NCI-H69 (cell line): ENCODE data around the gene STAT4.
"Not testable (repeated sequence)": the region's sequence is repeated elsewhere in the genome, so short reads cannot be mapped to it uniquely, and the experiment has no call there.

Experiments
- DNase-seq: peaks from one replicate; lab custom pipeline; 2025; lab: John Stamatoyannopoulos, UW

STAT4 gene

DNA sequence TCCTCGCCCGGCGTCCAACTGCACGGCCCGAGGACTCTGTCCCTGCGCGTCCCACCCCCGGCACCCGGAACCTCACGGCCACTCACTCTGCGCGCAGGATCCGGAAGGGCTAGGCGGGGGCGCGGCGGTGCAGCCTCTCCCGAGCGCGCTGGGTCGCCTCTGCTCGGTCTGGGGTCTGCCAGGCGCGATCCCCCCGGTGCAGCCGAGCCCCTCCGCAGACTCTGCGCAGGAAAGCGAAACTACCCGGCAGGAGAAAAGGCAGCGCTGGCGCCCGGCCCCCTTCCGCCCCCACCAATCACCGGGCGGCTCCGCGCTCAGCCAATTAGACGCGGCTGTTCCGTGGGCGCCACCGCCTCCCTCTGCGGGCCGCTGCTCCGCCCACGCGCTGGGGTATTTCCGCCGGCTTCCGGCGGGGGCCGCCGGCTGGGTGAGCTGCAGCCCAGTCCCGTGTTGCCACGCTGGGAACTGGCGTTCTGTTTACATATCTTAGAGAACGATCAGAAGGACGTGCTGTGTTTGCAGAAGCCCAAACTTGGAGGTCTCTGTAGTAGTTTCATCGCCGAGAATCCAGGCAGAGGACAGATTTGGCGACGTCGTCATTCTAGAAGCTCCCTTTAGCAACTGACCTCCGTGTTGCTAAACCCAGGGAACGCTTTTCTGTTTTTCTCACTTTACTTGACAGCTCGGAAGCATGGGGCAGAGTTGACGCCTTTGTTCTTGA is 136.7 kb downstream of the STAT4 start, which contains the start of gene STAT1:
STAT1 (minus strand) TSS at position 240 of the 721 bp plus-strand sequence. CDS start 4,168 bp downstream, outside the sequence.
- peak; percentile 90 for DNase-seq

DNA sequence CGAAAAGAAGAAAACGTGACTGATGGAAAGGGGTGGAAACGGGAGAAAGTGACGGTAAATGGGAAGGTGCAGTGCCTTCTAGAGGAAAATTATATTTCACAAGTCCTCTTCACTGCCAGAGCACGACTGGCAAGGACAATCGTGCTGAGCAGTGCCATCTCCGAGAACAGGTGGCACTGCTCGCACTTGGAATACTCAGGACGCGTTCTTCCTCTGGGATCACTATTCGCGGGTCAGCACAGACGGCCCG is 137.2 kb downstream of the STAT4 start:
- DNase-seq = peak; percentile 71

DNA sequence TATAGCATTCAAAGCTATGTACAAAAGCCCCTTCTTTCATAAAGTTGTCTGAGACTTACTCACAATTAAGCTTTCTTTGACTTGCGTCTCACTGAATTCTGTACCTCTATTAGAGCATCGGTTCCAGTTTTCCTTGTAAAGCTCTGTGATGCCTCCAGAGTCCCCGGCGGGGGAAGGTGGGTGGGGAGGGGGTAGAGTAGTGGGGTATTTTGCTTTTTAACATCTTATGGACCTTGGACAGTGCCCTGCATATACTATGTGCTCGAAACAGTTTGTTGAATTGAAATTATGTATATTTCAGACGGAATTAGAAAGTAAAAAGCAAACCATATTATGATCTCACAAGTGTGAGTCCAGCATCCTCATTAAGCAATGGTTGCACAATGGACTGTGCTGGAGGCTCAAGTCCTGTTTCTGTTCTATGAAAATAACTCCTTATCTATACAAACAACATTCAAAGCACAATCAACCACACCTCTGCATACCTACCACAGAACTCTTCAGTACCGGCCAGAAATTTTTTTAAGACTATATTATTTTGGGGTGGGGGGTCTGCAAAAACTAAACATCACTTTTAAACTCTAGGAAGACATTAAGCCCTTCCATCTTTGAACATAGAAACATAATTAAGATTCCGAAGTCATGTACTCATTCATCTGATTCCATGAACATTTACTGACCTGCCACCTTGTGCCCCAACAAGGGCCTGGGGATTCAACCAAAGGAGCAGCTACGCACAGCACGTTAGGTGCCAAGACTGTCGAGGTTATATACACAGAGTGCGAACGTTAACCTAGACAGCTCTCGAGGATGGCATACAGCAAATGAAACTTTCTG is 137.7 kb downstream of the STAT4 start:
- no peak for DNase-seq

DNA sequence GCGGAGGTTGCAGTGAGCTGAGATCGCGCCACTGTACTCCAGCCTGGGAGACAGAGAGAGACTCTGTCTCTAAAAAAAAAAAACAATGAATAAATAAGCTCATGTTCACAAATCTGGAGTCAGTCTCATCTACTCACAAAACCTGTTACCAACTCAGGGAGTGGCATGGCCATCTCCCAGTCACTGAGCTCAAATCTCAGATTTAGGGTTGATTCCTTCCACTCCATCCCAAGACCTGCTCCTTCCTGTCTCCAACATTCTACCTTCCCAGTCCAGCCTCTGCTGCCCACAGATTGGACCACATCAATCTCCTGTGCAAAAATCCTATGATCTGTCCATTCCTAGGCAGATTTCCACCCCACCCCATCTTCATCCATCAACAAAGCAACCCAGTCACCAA is 138.4 kb downstream of the STAT4 start:
- no peak for DNase-seq

DNA sequence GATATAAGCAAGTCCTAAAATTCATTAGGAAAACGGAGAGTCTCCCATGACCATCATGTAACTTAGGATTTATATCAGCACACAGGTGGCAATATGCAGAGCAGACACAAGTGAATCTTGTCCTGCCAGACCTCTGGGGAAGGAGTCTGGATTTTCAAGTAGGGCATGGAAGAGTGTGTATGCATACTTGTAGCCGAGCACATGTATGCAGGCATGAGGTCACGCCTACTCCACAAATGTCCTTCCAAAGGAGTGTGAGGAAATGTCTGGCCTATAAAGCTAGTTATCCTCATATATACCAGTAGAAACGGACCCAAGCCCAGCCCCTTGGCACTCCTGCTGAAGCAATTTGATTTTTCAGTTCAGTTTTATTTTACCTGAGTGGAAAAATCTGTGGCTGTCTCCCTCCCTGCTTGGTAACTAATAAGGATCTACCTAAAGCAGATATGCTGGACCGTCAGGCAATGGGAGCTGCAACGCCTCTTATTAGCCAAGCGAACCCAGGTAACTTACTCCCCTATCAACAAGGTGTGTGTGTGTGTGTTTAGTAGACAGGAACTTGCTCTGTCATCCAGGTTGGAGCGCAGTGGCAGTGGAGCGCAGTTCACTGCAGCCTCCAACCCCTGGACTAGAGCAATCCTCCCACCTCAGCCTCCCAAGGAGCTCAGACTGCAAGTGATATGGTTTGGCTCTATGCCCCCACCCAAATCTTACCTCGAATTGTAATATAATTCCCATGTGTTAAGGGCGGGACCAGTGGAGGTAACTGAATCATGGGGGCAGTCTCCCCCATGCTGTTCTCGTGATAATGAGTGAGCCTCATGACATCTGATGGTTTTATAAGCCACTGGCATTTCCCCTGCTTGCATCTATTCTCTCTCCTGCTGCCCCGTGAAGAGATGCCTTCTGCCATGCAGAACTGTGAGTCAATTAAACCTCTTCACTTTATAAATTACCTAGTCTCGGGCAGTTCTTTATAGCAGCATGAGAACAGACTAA is 139.6 kb downstream of the STAT4 start:
- DNase-seq = no peak

DNA sequence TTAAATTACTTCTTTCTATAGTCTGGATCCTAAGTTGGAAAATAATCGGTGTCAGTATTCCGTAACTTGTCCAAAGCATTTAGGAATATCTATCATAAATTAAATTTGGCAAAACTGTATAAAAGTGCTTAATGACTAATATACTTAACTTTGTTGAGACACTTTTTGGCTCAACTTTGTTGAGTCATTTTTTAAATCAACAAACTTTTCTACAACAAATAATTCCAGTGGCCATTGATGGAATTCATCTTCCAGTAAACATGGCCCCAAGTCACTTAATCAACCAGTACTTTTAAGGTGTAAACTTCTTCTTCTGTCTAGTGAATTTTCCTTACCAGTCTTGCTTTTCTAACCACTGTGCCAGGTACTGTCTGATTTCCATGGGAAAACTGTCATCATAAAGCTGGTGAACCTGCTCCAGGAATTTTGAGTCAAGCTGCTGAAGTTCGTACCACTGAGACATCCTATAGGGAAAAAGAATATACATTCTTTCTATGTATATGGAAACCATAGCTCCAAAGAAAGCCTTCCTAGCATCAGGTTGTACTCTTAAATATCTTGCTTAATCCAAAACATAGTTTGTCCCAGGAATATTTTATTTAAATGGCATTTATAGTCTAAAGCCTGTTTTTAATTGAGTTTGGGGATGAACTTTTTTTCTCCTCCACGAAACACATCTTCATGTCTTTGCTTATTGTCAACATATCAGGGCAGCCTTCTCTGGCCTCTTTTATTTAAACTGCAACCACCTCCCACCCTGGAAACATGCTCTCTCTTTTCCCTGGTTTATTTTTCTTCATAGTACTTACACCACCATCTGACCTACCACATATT is 141.0 kb downstream of the STAT4 start:
- DNase-seq = no peak

DNA sequence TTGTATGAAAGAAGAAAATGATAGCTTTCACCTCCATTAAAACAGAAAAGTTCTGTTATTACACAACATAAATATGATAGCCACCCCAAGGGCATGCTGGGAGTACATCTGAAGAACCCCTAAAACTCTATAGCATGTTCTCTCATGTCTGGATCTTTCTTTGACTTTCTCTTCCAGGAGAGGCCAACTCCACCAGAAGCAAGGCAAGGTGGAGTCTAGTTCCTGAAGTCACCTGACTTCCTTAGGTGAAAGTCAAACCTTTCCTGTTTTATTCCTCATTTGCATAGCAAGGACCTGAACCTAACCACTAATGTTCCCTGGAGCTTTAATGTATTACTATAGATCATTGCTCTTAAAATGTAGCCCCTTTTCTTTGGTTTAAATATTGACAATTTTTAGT is 142.5 kb downstream of the STAT4 start:
- no peak for DNase-seq

DNA sequence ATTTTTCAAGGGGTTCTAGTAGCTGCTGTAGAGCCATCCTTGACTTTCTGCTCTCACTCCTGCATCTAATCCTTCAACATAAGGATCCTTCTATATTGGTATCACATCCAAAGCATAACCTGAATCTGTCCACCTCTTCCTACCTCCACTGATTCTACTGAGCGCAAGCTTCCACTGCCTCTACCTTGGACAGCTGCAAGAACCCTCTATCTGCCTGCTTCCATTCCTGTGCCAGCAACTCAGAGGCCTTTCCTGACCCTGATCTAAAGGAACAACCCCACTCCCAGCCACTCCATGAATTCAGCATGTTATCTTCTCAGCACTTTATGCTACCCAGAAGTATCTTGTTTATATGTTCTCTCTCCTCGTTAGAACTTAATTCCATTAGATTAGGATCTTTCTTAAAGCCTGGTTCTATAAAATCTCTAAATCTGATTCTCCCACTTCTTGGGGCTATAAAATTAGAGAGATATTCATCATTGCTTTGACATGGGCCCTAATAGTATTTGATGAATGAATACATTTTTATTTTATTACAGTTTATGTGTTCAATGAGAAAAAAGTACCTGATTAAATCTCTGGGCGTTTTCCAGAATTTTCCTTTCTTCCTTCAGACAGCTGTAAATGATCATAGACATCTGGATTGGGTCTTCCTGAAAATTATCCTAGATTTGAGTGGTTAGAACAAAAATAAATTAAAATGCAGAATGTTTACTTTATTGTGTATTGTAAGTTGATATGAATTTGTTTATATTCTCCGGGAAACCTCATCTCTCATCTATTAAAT is 143.6 kb downstream of the STAT4 start:
- no peak for DNase-seq

DNA sequence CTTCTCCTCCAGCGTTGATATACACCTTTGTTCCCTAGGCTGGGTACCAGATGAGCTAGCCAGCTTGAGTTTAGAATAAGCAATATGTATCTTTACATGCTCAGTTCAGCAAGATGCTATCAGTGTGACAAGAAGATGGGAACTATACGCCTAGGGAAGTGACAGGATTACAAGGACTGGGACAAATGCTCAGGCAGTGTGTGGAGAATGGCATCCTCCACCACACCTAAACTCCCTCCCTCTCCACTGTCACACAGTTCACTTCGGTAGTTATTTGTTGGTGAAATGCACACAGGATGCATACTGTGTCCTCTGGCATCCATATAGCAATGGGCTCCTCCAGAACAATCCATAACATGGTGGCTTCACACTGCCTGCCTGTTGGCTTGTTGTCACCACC is 144.5 kb downstream of the STAT4 start:
- no peak for DNase-seq

DNA sequence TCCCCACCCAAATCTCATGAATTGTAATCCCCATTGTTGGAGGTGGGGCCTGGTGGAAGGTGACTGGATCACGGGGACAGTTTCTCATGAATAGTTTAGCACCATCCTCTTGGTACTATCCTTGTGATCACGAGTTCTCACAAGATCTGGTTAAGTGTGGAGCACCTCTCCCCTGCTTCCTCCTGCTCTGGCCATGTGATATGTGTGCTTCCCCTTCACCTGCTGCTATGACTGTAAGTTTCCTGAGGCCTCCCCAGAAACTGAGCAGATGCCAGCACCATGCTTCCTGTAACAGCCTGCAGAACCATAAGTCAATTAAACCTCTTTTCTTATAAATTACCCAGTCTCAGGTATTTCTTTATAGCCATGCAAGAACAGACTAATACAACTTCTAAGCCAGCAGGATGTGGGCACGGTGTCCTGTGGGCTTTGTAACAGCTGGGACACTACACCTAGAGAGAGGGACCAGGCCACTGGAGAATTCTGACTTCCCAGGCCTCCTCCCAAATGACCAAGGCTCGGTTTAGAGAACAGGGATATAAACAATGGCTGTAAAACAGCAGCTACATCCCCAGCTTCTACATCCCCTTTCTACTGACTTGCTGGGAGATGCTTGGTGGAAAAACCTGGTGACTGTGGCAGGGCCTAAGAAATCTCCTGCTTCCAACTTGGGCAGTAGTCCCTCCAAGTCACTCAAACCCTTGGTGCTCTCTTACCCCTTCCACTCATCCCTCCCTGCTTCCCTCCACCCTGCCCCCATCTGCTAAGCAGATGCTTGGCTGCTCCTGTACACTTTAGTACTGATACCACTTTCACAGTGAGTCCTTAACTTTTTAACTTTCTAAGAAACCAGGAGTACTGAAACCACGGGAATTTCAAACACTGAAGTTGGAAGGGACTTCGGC is 147.1 kb downstream of the STAT4 start:
- no peak for DNase-seq

DNA sequence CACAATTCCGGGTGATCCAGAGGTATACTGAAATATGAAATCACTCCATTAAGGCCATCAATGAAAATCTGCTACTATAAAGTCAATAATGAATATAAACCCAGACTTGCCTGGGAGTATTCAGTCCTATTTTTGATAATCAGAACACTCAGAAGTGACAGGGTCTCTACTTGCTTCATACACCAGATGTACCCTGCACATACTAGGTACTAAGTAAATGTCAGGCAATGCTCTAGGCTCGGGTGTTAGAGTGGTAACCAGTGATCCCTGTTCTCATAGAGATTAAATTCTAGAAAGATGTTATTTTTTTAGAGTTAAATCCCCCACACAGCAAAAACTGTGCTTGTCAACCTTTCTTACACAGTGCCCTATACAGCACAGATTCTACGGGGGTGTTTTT is 149.2 kb downstream of the STAT4 start:
- DNase-seq = no peak

DNA sequence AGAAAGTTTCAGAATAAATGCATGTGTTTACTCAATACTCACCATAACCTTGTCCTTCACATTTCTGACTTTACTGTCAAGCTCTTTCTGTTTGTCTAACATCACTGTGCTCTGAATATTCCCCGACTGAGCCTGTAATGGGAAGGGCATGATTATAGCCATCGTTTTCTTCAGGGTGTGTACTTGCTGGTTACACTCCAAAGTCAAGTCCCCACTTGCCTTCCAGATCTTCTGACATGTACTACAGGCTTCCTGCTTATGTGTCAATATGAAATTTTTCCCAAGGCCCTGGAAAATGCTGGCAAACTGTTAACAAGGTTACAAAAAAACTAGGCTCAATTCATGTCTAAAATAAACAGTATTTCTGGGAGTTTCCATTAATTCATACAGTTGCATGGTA is 149.8 kb downstream of the STAT4 start:
- no peak for DNase-seq

DNA sequence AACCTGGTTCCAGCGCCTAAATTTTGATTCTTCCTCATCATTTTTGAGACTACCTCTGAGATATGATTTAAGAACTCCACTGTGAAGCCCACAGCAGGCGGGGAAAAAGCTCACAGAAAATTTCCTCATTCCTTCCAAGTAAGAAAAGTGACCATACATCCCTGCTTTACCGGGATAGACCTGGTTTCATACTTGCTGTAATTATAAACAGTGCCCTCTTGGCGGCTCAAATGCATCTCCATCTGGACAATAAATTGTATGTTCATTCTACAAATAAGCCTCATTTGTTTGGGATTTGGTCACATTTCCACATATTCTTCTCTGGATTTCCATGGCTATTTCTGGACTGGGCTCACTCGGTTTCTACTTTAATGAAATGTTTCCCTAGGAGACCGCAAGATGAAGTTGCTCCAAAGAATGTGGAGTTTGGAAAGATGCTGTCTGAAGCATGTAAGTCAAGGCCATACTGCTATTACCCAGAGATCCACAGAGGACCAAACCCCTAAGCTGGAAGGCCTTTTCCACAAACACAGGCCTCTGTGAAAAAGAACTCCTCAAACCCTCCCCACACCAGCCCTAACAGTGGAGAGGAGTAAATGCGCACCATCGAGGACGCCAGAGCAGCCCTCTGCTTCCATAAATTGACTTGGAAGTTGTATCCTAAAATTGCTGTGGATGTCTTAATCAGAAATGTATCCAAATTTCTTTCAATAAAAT is 150.7 kb downstream of the STAT4 start:
- no peak for DNase-seq

DNA sequence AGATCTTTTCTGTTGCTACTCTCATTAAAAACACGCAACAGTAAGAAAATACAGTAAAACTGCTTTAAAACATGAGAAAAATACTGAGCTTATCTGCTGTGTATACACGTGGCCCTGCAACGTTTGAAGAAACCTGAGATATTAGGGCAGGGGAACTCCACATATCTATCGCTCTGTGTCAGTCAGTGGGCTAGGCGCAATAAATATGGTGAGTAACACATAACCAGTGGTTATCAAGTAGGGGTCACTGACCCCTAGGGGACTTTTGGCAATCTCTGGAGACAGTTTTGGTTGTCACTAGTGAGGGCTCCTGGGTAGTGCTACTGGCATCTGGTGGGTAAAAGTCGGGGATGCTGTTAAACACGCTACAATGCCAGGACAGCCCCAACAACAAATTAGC is 151.7 kb downstream of the STAT4 start:
- DNase-seq = no peak

DNA sequence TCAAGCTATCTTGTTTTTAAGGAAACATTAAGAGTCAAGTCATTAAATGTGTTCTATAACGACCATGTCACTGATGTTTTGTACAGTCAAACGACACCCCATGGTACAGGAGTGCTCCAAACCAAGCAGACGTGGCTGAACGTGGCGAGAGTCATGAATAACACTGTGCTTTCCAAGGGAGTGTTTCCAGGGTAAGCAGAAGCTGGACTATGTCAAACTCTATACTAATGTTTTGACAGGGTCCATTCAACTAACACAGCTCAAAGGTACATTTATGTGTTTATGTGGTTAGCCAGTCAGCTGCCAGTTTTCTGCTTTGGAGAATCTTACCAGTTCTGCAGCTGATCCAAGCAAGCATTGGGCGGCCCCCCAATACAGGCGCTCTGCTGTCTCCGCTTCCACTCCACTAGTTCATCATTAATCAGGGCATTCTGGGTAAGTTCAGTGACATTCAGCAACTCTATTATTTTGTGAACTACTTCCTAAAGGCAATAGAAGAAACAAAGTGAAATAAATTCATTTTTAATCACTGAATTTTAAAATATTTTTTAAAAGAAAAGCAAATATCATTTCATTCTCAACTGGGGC is 153.2 kb downstream of the STAT4 start:
- no peak for DNase-seq

DNA sequence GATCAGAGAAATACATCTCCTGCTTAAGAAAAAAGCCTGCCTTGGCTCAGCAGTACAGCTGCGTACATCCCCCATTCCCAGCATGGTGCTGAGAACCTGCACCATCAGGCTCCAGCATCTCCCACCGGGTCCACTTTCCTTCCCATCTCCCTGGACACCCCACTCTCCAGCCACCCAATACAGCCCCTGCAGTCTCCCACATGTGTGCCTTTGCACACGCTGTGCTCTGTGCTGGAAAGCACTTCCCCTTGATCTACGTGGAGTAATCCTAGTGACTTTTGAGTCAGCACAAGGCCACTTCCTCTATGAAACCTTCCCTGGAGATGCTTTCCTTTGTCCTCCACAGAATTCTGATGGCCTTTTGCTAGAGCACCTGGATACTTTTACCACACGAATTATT is 153.8 kb downstream of the STAT4 start:
- DNase-seq = no peak

DNA sequence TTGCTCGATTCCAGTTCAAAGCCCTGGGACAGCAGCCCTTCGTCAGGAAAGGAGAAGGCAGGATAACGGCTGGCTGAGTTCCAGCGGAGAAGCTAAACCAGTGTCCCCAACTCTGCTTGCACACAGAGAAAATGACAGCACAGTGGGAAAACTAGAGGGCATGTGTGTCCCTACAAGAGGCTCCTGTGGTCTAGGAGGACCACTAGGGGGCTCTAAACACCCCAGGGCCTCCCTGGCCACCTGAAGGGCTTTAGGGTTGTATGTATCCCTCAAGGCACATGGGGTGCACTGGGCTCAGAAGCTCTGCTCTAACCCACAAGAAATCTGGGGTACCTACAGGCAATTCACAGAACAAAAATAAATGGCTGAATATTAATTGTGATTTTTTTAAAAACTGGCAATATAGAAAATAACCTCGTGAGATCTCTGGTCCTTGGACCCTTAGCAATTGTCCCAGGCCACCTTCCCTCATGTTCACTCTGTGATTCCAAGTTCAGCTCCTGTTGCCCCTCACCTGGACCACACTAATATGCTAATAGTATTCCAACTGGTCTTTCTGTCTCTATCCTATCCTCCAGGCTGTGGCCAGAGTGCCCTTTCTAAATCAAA is 154.4 kb downstream of the STAT4 start:
- DNase-seq = peak; percentile 41

DNA sequence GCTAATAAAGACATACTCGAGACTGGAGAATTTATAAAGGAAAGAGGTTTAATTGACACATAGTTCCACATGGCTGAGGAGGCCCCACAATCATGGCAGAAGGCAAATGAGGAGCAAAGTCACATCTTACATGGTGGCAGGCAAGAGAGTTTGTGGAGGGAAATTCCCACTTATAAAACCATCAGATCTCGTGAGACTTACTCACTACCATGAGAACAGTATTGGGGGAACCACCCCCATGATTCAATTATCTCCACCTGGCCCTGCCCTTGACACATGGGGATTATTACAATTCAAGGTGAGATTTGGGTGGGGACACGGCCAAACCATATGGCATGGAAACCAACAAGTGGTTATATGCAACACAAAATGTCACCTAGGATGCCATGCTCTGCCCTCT is 155.5 kb downstream of the STAT4 start:
- not testable (repeated sequence) for DNase-seq
